DMS153 (cell line): ENCODE measurements around the gene CGA.
"Not testable (repeated sequence)": the region's sequence is repeated elsewhere in the genome, so short reads cannot be mapped to it uniquely, and the experiment has no call there.

Experiments
- DNase-seq: peaks from one replicate; lab custom pipeline; 2025; lab: John Stamatoyannopoulos, UW

Gene CGA

DNA sequence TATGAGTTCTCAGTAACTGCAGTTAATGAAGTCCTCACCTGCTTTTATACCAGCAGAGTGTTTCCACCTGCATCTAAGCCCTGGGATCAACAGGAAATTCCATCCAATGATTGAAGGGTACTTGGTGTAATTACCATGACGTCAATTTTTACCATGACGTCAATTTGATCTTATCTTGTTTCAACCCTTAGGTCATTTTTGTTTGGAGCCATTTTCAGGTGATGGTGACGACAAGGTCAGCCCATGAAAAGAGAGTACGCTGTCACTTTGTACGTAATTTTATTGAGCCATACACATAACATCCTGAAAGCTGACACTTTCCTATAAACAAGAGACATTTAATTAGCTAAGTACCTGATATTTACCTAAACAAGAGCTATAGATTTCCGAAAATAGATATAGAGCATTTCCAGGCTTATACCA is at the start of gene CGA:
Gene CGA, minus strand, starts transcription at position 20 of the 423 bp plus-strand sequence. CDS start 6,906 bp downstream, outside the sequence.
- no peak for DNase-seq

GRCh38 chr6:87139927-87140326 is 45.0 kb upstream of the CGA start:
- DNase-seq = not testable (repeated sequence)

- peak; percentile 40 for DNase-seq
These were observed 44.3 kb upstream of the CGA start for GRCh38 chr6:87139236-87139635.

DNA sequence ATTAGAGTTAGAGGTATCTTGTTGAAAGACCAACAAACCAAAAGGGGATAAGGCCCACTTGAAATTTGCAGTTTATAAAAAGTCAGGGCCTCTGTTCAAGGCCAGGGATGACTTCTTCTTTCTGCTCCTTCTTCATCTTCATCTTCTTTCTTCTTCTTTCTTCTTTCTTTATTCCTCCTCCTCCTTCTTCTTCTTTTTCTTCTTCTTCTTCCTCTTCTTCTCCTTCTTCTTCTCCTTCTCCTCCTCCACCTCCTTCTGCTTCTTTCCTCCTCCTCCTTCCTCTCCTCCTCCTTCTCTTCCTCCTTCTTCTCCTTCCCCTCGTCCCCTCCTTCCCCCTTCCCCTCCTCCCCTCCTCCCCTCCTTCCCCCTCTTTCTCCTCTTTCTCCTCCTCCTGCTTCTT is 42.1 kb upstream of the CGA start:
- no peak for DNase-seq

DNA sequence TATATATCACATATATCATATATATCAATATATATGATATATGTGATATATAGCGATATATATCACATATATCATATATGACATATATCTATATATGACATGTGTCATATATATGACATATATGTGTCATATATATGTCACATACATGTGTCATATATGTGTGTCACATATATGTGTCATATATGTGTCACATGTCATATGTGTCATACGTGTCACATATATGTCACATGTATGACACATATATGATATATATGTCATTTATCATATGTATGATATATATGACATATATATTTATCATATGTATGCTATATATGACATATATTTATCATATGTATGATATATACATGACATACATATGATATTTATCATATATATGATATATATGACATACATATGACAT is 32.8 kb upstream of the CGA start:
- DNase-seq = no peak

- DNase-seq = no peak
These were observed 31.6 kb upstream of the CGA start for GRCh38 chr6:87126501-87126900.

GRCh38 chr6:87124074-87124473 is 29.2 kb upstream of the CGA start:
- no peak for DNase-seq

DNA sequence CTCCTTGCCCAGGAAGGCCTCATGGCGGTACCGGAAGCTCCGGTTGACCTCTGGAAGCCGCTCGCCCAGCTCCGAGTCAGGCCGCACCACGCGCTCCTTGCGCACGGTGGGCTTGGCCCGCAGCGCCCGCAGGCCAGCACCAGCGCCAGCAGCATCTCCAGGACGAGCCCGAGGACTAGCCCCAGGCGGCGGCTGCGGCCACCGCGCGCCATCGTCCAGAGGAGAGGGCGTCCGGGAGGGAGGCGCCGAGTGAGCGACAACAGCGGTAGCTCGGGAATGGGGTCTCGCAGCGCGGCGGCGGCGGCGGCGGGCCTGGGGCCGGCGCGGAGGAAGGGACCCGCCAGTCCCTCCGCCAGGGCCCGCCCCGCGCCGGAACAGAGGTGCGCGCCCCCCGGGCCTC is 27.6 kb upstream of the CGA start:
- no peak for DNase-seq

- no peak for DNase-seq
These were observed 23.1 kb upstream of the CGA start for GRCh38 chr6:87118054-87118453.

DNA sequence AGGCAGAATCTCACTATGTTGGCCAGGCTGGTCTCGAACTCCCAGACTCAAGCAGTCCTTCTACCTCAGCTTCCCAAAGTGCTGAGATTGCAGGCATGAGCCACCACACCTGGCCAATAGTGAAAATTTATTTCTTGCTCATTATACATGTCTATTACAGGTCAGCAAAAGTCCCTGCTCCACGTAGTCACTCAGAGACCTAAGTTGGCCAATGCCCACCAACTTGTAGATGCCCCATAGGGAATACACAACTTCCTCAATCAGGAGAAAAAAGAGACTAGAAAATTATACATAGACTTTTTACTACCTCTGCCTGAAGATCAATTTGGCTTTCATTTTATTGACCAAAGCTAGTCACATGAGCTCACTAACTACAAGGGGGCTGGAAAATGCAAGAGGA is 22.0 kb upstream of the CGA start:
- DNase-seq = no peak

- DNase-seq = no peak
These were observed 20.7 kb upstream of the CGA start for GRCh38 chr6:87115402-87116135.

GRCh38 chr6:87110636-87111035 is 15.7 kb upstream of the CGA start:
- DNase-seq = no peak

DNA sequence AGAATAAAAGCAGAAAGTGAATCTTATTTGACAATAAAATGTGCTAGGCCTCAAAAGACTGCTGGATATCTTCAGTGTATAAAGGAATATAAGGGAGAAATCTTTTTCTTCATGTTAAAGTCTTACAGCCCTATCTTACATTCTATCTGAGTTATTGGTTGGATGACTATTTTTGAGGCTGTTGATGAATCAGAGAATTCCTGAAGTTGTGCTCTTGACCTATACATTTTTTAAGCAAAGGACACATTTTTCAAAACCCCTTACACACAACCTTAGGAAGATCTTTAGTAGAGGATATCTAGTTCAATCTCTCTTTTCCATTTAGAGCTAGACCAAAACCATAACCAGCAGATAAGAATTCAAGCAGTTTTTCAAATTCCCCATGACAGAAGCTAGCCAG is 10.9 kb upstream of the CGA start:
- DNase-seq = no peak

DNA sequence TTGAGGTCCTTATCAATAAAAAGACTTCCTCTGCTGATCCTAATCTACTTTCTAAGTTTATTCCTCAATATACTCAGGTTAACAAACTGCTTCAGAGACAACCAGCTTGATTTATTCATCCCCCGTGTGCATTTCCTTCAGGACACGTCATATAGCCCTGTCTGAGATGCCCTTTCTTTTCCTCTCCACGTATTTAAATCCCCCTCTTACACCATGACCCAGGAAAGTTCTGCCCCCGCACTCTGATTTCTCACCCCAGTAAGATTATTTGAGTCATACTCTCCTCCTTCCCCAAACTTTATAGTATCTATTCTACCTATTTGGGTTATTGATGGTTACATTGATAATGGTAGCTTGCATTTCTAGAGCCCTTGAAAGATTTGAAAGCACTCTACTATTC is 9.8 kb upstream of the CGA start:
- DNase-seq = no peak

DNA sequence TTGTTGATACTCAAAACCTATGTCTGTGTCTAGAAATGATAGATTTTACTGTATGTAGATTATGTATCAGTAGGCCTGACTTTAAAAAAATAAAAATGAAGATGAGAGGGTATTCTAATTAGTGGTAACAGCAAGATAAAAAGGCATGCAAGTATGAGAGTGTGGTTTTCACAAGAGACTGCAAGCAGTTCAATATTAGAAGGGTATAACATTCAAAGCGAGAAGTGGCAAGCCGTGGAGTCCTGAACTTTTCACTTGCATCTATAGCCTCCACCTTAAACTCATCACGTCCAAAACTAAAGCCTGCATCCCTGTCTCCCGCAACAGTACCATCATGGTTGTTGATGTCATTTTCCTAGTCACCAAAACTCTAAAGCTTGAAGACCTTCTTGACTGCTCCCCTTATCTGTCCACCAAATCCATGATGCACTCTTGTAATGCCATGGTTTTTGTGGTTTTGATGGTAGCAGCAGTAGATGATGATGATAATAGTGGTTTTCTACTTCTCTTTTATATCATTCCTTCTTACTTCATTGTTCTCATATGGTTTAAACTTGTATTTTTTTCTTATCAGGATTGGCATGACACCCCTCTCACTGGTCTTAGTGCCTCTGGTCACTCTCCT is 9.2 kb upstream of the CGA start:
- DNase-seq = no peak

- peak; percentile 10 for DNase-seq
These were observed 7.3 kb upstream of the CGA start for GRCh38 chr6:87102151-87102621.

GRCh38 chr6:87101067-87101466 is 6.2 kb upstream of the CGA start:
- no peak for DNase-seq

DNA sequence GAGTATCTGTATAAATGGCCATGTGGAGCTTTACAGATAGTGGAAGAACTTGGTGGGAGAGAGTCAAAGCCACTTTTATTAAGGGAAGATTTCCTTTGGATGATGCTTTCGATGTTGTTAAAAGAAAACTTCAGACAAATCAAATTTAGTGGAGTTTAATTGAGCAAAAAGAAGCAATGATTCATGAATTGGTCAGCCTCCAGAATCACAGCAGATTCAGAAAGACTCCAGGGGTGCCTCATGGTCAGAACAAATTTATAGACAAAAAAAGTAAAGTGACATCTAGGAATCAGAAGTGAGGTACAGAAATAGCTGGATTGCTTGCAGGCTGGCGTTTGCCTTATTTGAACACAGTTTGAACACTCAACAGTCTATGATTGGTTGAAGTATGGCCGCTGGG is 5.3 kb upstream of the CGA start:
- no peak for DNase-seq

DNA sequence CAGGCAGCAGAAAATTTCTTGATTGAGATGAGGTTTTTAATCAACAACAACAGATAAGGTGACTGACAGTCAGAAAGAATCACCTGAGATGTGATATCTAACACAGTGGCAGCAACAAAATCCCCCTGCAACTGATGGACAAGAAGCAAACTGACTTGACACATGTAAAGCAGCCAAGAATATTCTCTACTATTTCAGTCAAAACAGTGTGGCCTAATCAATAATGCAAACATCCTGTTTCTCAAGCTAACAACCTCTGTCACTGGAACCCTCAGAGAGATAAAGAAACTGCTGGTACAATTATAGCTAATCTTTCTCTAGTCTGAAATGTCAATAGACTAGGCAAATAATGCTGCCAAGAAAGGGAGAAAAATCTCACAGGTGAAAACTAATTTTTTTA is 4.6 kb upstream of the CGA start:
- no peak for DNase-seq

DNA sequence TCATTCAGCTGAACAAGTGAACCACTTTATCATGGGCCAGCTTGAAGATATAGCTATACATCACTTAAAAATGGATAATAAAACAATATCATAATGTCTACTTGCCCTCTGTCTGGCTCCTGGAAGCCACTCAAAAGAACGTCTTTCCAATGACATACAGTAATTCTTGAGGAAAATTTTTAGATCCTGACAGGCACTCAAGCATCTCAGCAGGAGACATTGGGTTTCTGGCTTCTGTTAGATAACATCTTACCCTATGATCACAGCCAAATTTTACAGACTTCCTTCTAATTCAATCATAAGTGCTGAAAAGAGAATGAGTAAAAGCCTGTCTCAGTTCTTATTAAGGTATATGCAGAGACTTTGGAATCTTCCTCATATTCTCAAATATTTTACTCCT is 330 bp downstream of the CGA start:
- DNase-seq = no peak

DNA sequence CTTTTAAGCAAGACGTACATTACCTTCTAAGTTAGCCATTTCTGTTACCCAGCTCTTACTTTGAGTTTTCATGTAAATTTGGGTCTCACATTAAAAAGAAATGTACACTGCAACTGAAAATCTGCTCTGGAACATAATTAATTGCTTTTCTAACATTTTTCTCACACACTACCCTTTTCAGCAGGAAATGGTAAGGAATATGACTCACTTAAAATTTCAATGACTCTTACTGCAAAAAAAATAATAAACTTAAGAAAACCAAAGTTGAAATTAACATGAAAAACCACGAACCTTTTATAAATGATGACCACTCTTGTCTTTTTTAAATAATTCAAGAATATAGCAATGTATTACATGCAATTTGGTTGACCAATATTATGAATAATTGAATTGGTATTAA is 1.3 kb downstream of the CGA start:
- no peak for DNase-seq

DNA sequence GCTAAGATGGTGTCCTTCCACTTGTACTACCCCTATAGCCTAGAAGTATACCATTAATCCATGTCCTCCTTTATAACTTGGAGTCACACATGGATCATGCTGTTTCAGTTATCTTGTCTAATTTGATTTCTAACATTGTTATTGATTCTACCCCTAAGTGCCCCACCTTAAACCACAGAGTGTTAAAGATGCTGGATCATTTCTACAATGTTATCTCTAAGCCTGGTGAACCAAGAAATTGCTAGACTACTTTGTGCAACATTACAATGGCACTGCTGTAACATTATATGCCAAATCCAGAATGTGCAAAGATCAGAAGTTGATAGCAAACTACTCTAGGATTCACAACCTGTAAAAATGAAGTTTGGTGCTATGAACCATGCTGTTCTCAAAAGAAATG is 1.7 kb downstream of the CGA start:
- no peak for DNase-seq

GRCh38 chr6:87092435-87092834 is 2.5 kb downstream of the CGA start:
- DNase-seq = no peak

GRCh38 chr6:87089135-87089534 is 5.8 kb downstream of the CGA start:
- no peak for DNase-seq
